ENCODE measurements around the gene TAS2R41. TPM values are rescaled to one million over a fixed set of nuclear protein-coding genes. Genes with fewer than 3 reads are reported as not detected.
"Not testable (repeated sequence)": the region's sequence is repeated elsewhere in the genome, so short reads cannot be mapped to it uniquely, and the experiment has no call there.

The TAS2R41 gene
- total RNA-seq, 5 donors from 2014 or later (not counting 1 experiment from before 2014, with no cell fraction given): 0.28 to 2.5 (median 0.93) TPM

- Histone ChIP-seq H3K27ac (ENCODE audit: low read length) (no peak overlapping the region), H3K36me3 (ENCODE audit: control insufficient read depth in 2 of 2, extremely low read depth in 1 of 2, insufficient read depth in 1 of 2, low read length in 1 of 2) (no peaks in the 10 kb centered on the region), H3K27me3 (replicated peaks in 1 of 2; ENCODE audit: control insufficient read depth in 2 of 2, extremely low read depth in 1 of 2, insufficient read depth in 2 of 2, low read length in 1 of 2) (peaks cover 0 to 8% of the 10 kb centered on the region in 2 experiments), H3K4me3 (ENCODE audit: control insufficient read depth in 1 of 2, extremely low read depth in 1 of 2, low read length in 1 of 2) (no peak overlapping the region), H3K9me3 (no peaks in the 10 kb centered on the region), H3K4me1 (ENCODE audit: control insufficient read depth in 1 of 2, extremely low read depth in 1 of 2, insufficient read depth in 2 of 2, low read length in 2 of 2) (no peaks in the 10 kb centered on the region)
- no peaks in the 10 kb centered on the region for H3K9me3 Mint-ChIP-seq
- ATAC-seq (replicated peaks in 1 of 4): no peak
- ChIA-PET POLR2A (no interaction called here), CTCF (interaction anchor here in 1 of 2 donors (0.7 kb wide), 1 partner anchor 14 kb away, joined by 4 read pairs; no protein-coding TSS in a partner anchor)
- DNase-seq: no peak
- H3K27ac Mint-ChIP-seq: no peak overlapping the region
- H3K36me3 Mint-ChIP-seq: peaks cover 43% of the 10 kb centered on the region
- H3K27me3 Mint-ChIP-seq: peaks cover 0 to 8% of the 10 kb centered on the region in 2 donors
- WGBS (ENCODE audit: insufficient coverage): no CpG with 5 or more reads among the region's 2 CpGs
- no peak overlapping the region for H3K4me3 Mint-ChIP-seq
- H3K4me1 Mint-ChIP-seq: no peaks in the 10 kb centered on the region
Measured at GRCh38 chr7:143516981-143517380, 39.3 kb downstream of the TAS2R41 start.

DNA sequence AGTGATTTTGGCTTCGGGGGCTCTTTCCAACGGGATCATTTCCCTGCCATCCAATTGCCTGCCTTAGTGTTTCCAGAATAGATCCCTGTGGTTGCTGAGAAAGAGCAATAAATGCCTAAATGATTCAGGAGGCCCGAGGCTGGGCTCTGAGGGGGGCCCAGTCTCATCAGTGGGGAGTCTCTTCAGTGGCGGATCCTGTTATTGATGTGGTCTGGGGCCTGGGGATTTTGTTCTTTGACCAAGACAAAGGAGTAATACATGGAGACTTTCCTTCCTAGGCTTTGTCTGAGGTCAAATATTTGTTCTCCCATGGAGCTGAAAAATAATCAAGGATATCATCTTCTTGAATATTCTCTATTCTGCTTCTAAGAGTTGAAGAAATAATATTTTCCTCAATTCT lies 40.8 kb downstream of the TAS2R41 start:
- peaks cover 40% of the 10 kb centered on the region for H3K36me3 Mint-ChIP-seq
- 40% methylated on average over 2 of the region's 4 CpGs for WGBS (ENCODE audit: insufficient coverage)

DNA sequence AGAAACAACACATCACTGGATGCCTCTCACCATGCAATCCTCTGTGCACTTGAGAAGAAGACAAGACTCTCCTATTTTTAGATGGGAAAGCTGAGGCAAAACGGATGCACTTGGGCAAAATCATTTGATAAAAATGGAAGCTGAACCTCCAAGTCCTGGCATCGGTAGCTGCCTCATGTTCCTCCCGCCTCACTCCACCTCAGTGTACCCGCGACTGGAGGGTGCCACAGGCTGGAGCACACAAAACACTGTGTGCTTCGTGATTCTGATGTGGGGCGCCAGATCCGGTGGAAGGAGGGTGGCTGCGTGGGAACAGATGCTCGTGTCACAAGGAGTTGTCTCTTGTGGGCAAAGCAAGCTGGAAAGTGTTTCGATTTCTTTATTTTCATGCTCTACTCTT lies 41.3 kb downstream of the TAS2R41 start:
- Histone ChIP-seq H3K27ac (ENCODE audit: low read length) (no peak overlapping the region), H3K4me3 (ENCODE audit: control insufficient read depth in 1 of 2, extremely low read depth in 1 of 2, low read length in 1 of 2) (no peak overlapping the region), H3K9me3 (no peaks in the 10 kb centered on the region), H3K4me1 (ENCODE audit: control insufficient read depth in 1 of 2, extremely low read depth in 1 of 2, insufficient read depth in 2 of 2, low read length in 2 of 2) (no peaks in the 10 kb centered on the region), H3K36me3 (ENCODE audit: control insufficient read depth in 2 of 2, extremely low read depth in 1 of 2, insufficient read depth in 1 of 2, low read length in 1 of 2) (no peaks in the 10 kb centered on the region), H3K27me3 (replicated peaks in 1 of 2; ENCODE audit: control insufficient read depth in 2 of 2, extremely low read depth in 1 of 2, insufficient read depth in 2 of 2, low read length in 1 of 2) (peaks cover 0 to 8% of the 10 kb centered on the region in 2 experiments)
- WGBS (ENCODE audit: insufficient coverage): 92% methylated on average over 5 of the region's 11 CpGs
- DNase-seq (no peak), ATAC-seq (replicated peaks in 1 of 4) (no peak)
- ChIA-PET CTCF (no interaction called here), POLR2A (no interaction called here)
- H3K9me3 Mint-ChIP-seq: no peaks in the 10 kb centered on the region
- no peaks in the 10 kb centered on the region for H3K4me1 Mint-ChIP-seq
- H3K4me3 Mint-ChIP-seq: no peak overlapping the region
- H3K36me3 Mint-ChIP-seq: peaks cover 36% of the 10 kb centered on the region
- no peak overlapping the region for H3K27ac Mint-ChIP-seq
- H3K27me3 Mint-ChIP-seq: peaks cover 0 to 8% of the 10 kb centered on the region in 2 donors

More for the DNA sequence above, 40.8 kb downstream of the TAS2R41 start:
- H3K4me3 Mint-ChIP-seq: no peak overlapping the region
- no peak overlapping the region for H3K4me3 ChIP-seq (ENCODE audit: control insufficient read depth in 1 of 2, extremely low read depth in 1 of 2, low read length in 1 of 2)
- ChIA-PET CTCF (no interaction called here), POLR2A (no interaction called here)
- H3K27me3 Mint-ChIP-seq: peaks cover 0 to 8% of the 10 kb centered on the region in 2 donors
- H3K4me1 ChIP-seq (ENCODE audit: control insufficient read depth in 1 of 2, extremely low read depth in 1 of 2, insufficient read depth in 2 of 2, low read length in 2 of 2): no peaks in the 10 kb centered on the region
- no peak for DNase-seq
- H3K27me3 ChIP-seq (replicated peaks in 1 of 2; ENCODE audit: control insufficient read depth in 2 of 2, extremely low read depth in 1 of 2, insufficient read depth in 2 of 2, low read length in 1 of 2): peaks cover 0 to 8% of the 10 kb centered on the region in 2 experiments
- no peaks in the 10 kb centered on the region for H3K4me1 Mint-ChIP-seq
- no peak overlapping the region for H3K27ac ChIP-seq (ENCODE audit: low read length)
- H3K9me3 ChIP-seq: no peaks in the 10 kb centered on the region
- ATAC-seq (replicated peaks in 1 of 4): no peak
- no peak overlapping the region for H3K27ac Mint-ChIP-seq
- no peaks in the 10 kb centered on the region for H3K36me3 ChIP-seq (ENCODE audit: control insufficient read depth in 2 of 2, extremely low read depth in 1 of 2, insufficient read depth in 1 of 2, low read length in 1 of 2)
- H3K9me3 Mint-ChIP-seq: no peaks in the 10 kb centered on the region

DNA sequence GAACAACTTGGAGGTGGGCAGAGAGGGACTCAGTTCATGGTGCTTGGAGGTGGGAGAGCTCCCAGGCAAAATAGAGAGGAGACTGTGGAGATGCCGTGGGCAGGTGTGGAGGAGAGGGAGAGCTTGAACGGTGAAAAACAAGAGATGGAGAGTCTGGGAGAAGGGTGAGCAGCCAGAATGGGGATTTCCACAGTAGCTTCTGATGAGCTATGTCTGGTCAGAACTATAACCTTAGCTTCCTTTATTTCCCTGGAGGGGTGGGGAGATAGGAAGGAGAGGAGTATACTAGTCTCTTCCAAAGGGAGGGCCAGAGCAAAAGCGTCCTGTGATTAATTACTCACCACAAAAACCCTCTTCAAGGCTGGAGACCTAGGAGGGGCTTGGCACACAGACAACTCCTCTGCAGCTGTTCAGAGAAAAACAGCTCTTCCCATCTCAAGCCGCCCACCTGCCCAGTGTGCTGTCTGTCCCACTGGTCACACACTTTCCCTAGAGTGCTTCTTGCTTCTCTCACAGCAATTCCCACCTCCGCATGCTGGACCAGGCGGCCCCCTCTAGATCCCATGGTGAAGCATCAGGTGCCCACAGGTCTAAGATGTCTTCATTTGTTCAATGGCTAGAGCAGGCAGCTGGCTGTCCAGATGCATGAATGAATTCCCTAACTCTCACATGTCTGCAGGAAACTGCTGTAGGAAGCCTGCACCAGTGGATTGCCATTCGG lies 41.9 kb downstream of the TAS2R41 start:
- H3K9me3 Mint-ChIP-seq: no peaks in the 10 kb centered on the region
- H3K36me3 Mint-ChIP-seq: peaks cover 31% of the 10 kb centered on the region
- CTCF ChIA-PET: no interaction called here
- H3K4me1 ChIP-seq (ENCODE audit: control insufficient read depth in 1 of 2, extremely low read depth in 1 of 2, insufficient read depth in 2 of 2, low read length in 2 of 2): no peaks in the 10 kb centered on the region
- no peak overlapping the region for H3K4me3 ChIP-seq (ENCODE audit: control insufficient read depth in 1 of 2, extremely low read depth in 1 of 2, low read length in 1 of 2)
- POLR2A ChIA-PET: no interaction called here
- H3K4me3 Mint-ChIP-seq: no peak overlapping the region
- no peaks in the 10 kb centered on the region for H3K36me3 ChIP-seq (ENCODE audit: control insufficient read depth in 2 of 2, extremely low read depth in 1 of 2, insufficient read depth in 1 of 2, low read length in 1 of 2)
- H3K27ac Mint-ChIP-seq: no peak overlapping the region
- DNase-seq (no peak), ATAC-seq (replicated peaks in 1 of 4) (no peak)
- 82% methylated on average over 5 of the region's 7 CpGs for WGBS (ENCODE audit: insufficient coverage)
- H3K27ac ChIP-seq (ENCODE audit: low read length): no peak overlapping the region
- H3K9me3 ChIP-seq: no peaks in the 10 kb centered on the region
- no peaks in the 10 kb centered on the region for H3K4me1 Mint-ChIP-seq
- peaks cover 0 to 8% of the 10 kb centered on the region in 2 donors for H3K27me3 Mint-ChIP-seq
- peaks cover 0 to 8% of the 10 kb centered on the region in 2 experiments for H3K27me3 ChIP-seq (replicated peaks in 1 of 2; ENCODE audit: control insufficient read depth in 2 of 2, extremely low read depth in 1 of 2, insufficient read depth in 2 of 2, low read length in 1 of 2)

DNA sequence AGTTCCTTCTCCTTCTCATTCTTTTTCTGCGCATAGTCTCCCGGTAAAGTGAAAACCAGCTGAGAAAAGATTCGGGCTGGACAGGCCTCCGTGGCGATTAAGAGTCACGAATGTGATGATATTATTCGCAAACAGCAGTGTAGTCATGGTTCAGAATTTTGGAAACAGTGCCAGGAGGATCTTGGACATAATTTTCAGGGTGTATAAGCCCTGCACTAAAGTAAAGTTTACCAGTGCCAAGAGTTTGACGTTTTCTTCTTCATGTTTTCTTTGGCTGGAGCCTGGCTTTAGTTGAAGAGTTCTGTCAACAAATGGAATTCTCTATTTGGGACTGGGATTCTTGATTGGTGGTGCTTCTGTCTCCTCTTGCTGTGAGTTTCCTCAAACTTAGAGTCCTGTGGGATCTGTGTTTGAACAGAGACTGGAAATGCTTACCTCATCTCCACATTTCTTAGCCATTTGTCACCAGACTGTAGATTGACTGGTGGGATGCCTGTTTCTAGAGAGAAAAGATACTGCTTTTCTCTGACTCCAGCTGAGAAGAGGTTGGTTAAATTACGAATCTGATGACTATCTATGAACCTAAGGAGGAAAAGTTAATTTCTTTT lies 44.7 kb downstream of the TAS2R41 start:
- POLR2A ChIA-PET; H3K9me3 ChIP-seq; CTCF ChIA-PET; ATAC-seq (replicated peaks in 1 of 4); H3K9me3 Mint-ChIP-seq; H3K4me3 Mint-ChIP-seq; H3K4me1 ChIP-seq (ENCODE audit: control insufficient read depth in 1 of 2, extremely low read depth in 1 of 2, insufficient read depth in 2 of 2, low read length in 2 of 2); H3K27me3 Mint-ChIP-seq; H3K27ac ChIP-seq (ENCODE audit: low read length); H3K4me1 Mint-ChIP-seq; H3K36me3 ChIP-seq (ENCODE audit: control insufficient read depth in 2 of 2, extremely low read depth in 1 of 2, insufficient read depth in 1 of 2, low read length in 1 of 2); DNase-seq; H3K27me3 ChIP-seq (replicated peaks in 1 of 2; ENCODE audit: control insufficient read depth in 2 of 2, extremely low read depth in 1 of 2, insufficient read depth in 2 of 2, low read length in 1 of 2); H3K4me3 ChIP-seq (ENCODE audit: control insufficient read depth in 1 of 2, extremely low read depth in 1 of 2, low read length in 1 of 2); H3K27ac Mint-ChIP-seq: not testable (repeated sequence)
- no CpG with 5 or more reads among the region's 9 CpGs for WGBS (ENCODE audit: insufficient coverage)
- peaks cover 29% of the 10 kb centered on the region for H3K36me3 Mint-ChIP-seq
